Suprapubic skin (tissue), 4 donors: Measurements from ENCODE around the gene RABAC1. TPM values are rescaled to one million over a fixed set of nuclear protein-coding genes. Genes with fewer than 3 reads are reported as not detected.

Source experiments
- DNase-seq, 2 donors: peaks; one replicate each; pipeline ENCODE4 v3.0.0-alpha.2; 2019; ENCODE audit warnings: low spot score in 2 of 2
- H3K27ac ChIP-seq: fragments of 200-600 bp; sonication (generic); one replicate; pipeline ENCODE4 v1.5.1; 2019
- H3K27me3 ChIP-seq: fragments of 200-600 bp; sonication (generic); one replicate; pipeline ENCODE4 v1.5.1; 2019
- H3K36me3 ChIP-seq: fragments of 200-600 bp; sonication (generic); one replicate; pipeline ENCODE4 v1.5.1; 2019
- H3K4me1 ChIP-seq: fragments of 200-600 bp; sonication (generic); one replicate; pipeline ENCODE4 v1.5.1; 2019
- H3K4me3 ChIP-seq: fragments of 200-600 bp; sonication (generic); one replicate; pipeline ENCODE4 v1.5.1; 2019; ENCODE audit warnings: mild to moderate bottlenecking
- H3K9me3 ChIP-seq: fragments of 200-600 bp; sonication (generic); one replicate; pipeline ENCODE4 v1.5.1; 2019
- CTCF ChIP-seq, 2 donors: fragments of 200-600 bp in 1 of 2; fragments of 450-650 bp in 1 of 2; sonication (generic) in 1 of 2; IDR thresholded peaks; one replicate each; pipeline ENCODE4 v1.5.1; 2016 to 2019; ENCODE audit warnings: antibody characterized with exemption in 2 of 2, mild to moderate bottlenecking in 1 of 2, moderate library complexity in 1 of 2
- EP300 ChIP-seq: sonication (generic); formaldehyde crosslinking; IDR thresholded peaks from one replicate; pipeline ENCODE4 v1.6.1; 2017; ENCODE audit warnings: antibody characterized with exemption
- POLR2A ChIP-seq, 2 donors: fragments of 450-650 bp; IDR thresholded peaks; one replicate each; pipeline ENCODE4 v1.6.1; 2017; ENCODE audit warnings: antibody characterized with exemption in 2 of 2, mild to moderate bottlenecking in 2 of 2, moderate library complexity in 2 of 2
- POLR2AphosphoS5 ChIP-seq, 3 donors: sonication (generic); formaldehyde crosslinking; IDR thresholded peaks; one replicate each; pipeline ENCODE4 v1.6.1; 2017; ENCODE audit warnings: antibody characterized with exemption in 3 of 3
- WGBS: methylation state at CpG from one replicate; pipeline ENCODE4 v1.1.5; 2018; 5-methylcytosine and 5-hydroxymethylcytosine counted together
- total RNA-seq, 4 donors: library from RNA; depleted of rRNA; stranded (reverse); fragments of >200 nt; gene quantifications; one replicate each; pipeline ENCODE4 v1.1.0, GENCODE V29; 2016

Gene RABAC1
- total RNA-seq, 4 donors from 2014 or later: 75.2 to 137 (median 125) TPM

GRCh38 chr19:41925208-41926003 is 33.7 kb downstream of the RABAC1 start:
- 49% methylated on average over 7 of the region's 7 CpGs for WGBS

GRCh38 chr19:41924151-41925145 is 34.7 kb downstream of the RABAC1 start:
- TF ChIP-seq POLR2A (IDR thresholded peaks at IDR 0.05): no peak
- TF ChIP-seq CTCF (IDR thresholded peaks at IDR 0.05): no peak
- no peak for TF ChIP-seq EP300
- TF ChIP-seq POLR2AphosphoS5 (IDR thresholded peaks at IDR 0.05): no peak
- H3K27me3 ChIP-seq: peaks cover 94% of the 10 kb centered on the region
- no peak for DNase-seq
- H3K4me3 ChIP-seq: no peak overlapping the region
- H3K9me3 ChIP-seq: no peaks in the 10 kb centered on the region
- WGBS: 47% methylated on average over 13 of the region's 13 CpGs
- peaks cover 17% of the 10 kb centered on the region for H3K4me1 ChIP-seq
- no peaks in the 10 kb centered on the region for H3K36me3 ChIP-seq
- no peak overlapping the region for H3K27ac ChIP-seq

More at GRCh38 chr19:41925208-41926003, 33.7 kb downstream of the RABAC1 start:
- Histone ChIP-seq H3K27me3 (peaks cover 99% of the 10 kb centered on the region), H3K36me3 (no peaks in the 10 kb centered on the region), H3K27ac (no peak overlapping the region), H3K9me3 (no peaks in the 10 kb centered on the region), H3K4me1 (peaks cover 17% of the 10 kb centered on the region), H3K4me3 (no peak overlapping the region)
- no peak for DNase-seq
- no peak for TF ChIP-seq CTCF (IDR thresholded peaks at IDR 0.05)
- TF ChIP-seq POLR2AphosphoS5 (IDR thresholded peaks at IDR 0.05): no peak
- no peak for TF ChIP-seq EP300
- TF ChIP-seq POLR2A (IDR thresholded peaks at IDR 0.05): no peak

GRCh38 chr19:41923045-41923788 is 35.9 kb downstream of the RABAC1 start:
- no peak overlapping the region for H3K4me3 ChIP-seq
- H3K36me3 ChIP-seq: no peaks in the 10 kb centered on the region
- H3K27ac ChIP-seq: no peak overlapping the region
- DNase-seq: no peak
- no peak for TF ChIP-seq POLR2AphosphoS5 (IDR thresholded peaks at IDR 0.05)
- TF ChIP-seq EP300: no peak
- TF ChIP-seq CTCF (IDR thresholded peaks at IDR 0.05): no peak
- TF ChIP-seq POLR2A (IDR thresholded peaks at IDR 0.05): no peak
- peaks cover 92% of the 10 kb centered on the region for H3K27me3 ChIP-seq
- H3K4me1 ChIP-seq: peaks cover 6% of the 10 kb centered on the region
- 50% methylated on average over 4 of the region's 6 CpGs for WGBS
- no peaks in the 10 kb centered on the region for H3K9me3 ChIP-seq

GRCh38 chr19:41922585-41922984 is 36.5 kb downstream of the RABAC1 start:
- H3K36me3 ChIP-seq: no peaks in the 10 kb centered on the region
- WGBS: 3% methylated on average over 17 of the region's 18 CpGs

More at GRCh38 chr19:41922585-41922984, 36.5 kb downstream of the RABAC1 start:
- TF ChIP-seq CTCF (IDR thresholded peaks at IDR 0.05) (no peak), POLR2AphosphoS5 (IDR thresholded peaks at IDR 0.05) (no peak), POLR2A (IDR thresholded peaks at IDR 0.05) (no peak), EP300 (no peak)
- Histone ChIP-seq H3K4me3 (no peak overlapping the region), H3K9me3 (no peaks in the 10 kb centered on the region), H3K27ac (no peak overlapping the region), H3K4me1 (no peaks in the 10 kb centered on the region), H3K27me3 (peaks cover 92% of the 10 kb centered on the region)
- no peak for DNase-seq
